ENCODE measurements around the gene SEMA5A. TPM values are rescaled to one million over a fixed set of nuclear protein-coding genes. Genes with fewer than 3 reads are reported as not detected.

SEMA5A gene
- total RNA-seq, 2 donors from 2014 or later = not detected

DNA sequence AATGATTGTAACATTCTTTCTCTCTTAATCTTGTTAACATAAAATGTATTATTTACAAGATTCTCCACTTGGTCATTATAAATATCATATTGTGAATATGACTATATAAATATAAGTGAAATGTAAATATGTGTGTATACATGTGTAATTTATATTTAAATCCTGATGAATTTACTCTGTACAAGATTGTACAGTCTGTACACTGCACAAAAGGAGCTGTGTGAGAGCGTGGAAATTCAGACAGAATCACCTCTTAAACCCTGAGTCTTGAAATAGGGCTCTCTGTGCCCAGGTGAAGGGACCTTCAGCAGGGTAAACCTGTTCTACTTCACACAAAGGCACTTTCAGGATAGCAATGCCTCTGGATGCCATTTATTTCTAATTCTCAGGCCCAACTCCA is 456.0 kb downstream of the SEMA5A start:
- H3K4me1 Mint-ChIP-seq (ENCODE audit: low read depth in 2 of 2) = no peaks in the 10 kb centered on the region
- H3K36me3 Mint-ChIP-seq = peaks cover 4% of the 10 kb centered on the region
- no peaks in the 10 kb centered on the region for H3K27me3 Mint-ChIP-seq
- no peak for DNase-seq (ENCODE audit: low spot score)
- H3K9me3 Mint-ChIP-seq = peaks cover 5% of the 10 kb centered on the region
- H3K4me3 Mint-ChIP-seq = no peak overlapping the region
- ATAC-seq = no peak
- no peak overlapping the region for H3K27ac Mint-ChIP-seq

- ATAC-seq = no peak
- DNase-seq (ENCODE audit: low spot score) = no peak
- H3K27ac Mint-ChIP-seq = no peak overlapping the region
- peaks cover 14% of the 10 kb centered on the region for H3K9me3 Mint-ChIP-seq
- no peaks in the 10 kb centered on the region for H3K27me3 Mint-ChIP-seq
- no peak overlapping the region for H3K4me3 Mint-ChIP-seq
- H3K4me1 Mint-ChIP-seq (ENCODE audit: low read depth in 2 of 2) = no peaks in the 10 kb centered on the region
- peaks cover 4% of the 10 kb centered on the region for H3K36me3 Mint-ChIP-seq
Measured at GRCh38 chr5:9082996-9083395, 462.9 kb downstream of the SEMA5A start.

GRCh38 chr5:9072701-9073100 is 473.2 kb downstream of the SEMA5A start:
- DNase-seq (ENCODE audit: low spot score) (no peak), ATAC-seq (no peak)
- Mint-ChIP-seq H3K27me3 (no peaks in the 10 kb centered on the region), H3K27ac (no peak overlapping the region), H3K4me1 (ENCODE audit: low read depth in 2 of 2) (no peaks in the 10 kb centered on the region), H3K4me3 (no peak overlapping the region), H3K36me3 (peaks cover 4% of the 10 kb centered on the region), H3K9me3 (peaks cover 11% of the 10 kb centered on the region)

DNA sequence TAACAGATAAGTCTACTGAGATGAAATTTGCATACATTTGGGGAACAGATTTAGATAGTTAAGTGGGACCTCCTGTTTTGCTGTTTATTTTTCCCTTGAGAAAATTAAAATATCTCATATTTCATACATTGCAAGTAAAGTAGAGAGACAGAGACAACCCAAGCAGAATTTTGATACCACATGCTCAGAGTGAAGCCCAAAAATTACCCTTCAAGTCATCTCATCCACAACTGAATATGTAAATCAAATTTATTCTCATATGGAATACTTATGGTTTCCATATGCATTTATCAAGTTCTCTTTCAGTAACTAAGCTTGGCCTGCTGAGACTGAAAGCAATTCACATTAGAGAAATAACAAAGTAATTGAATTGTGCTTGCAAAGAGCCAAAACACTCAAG is 474.4 kb downstream of the SEMA5A start:
- H3K4me1 Mint-ChIP-seq (ENCODE audit: low read depth in 2 of 2) = no peaks in the 10 kb centered on the region
- peaks cover 6% of the 10 kb centered on the region for H3K36me3 Mint-ChIP-seq
- peaks cover 13% of the 10 kb centered on the region for H3K9me3 Mint-ChIP-seq
- ATAC-seq (no peak), DNase-seq (ENCODE audit: low spot score) (no peak)
- H3K27ac Mint-ChIP-seq = no peak overlapping the region
- no peak overlapping the region for H3K4me3 Mint-ChIP-seq
- H3K27me3 Mint-ChIP-seq = no peaks in the 10 kb centered on the region

DNA sequence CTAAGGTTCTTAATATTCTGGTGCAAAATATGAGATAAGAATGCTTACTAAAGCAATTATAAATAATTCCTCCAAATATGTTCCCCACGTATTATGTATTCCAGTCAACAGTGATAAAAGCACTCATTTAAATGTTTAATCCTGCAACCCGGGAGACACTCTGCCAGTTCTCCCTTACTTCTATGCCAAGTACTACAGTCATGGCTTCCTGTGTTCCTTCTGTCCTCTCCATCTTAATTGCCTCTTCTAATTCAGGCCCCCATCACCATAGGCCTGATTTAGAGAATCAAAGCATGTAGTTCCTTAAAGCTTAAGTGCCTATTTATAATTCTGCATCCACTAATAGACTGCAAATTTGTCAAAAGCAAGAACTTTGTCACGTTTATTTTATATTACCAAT is 474.8 kb downstream of the SEMA5A start:
- Mint-ChIP-seq H3K36me3 (peaks cover 6% of the 10 kb centered on the region), H3K4me3 (no peak overlapping the region), H3K27me3 (no peaks in the 10 kb centered on the region), H3K4me1 (ENCODE audit: low read depth in 2 of 2) (no peaks in the 10 kb centered on the region), H3K27ac (no peak overlapping the region), H3K9me3 (peaks cover 13% of the 10 kb centered on the region)
- no peak for ATAC-seq
- DNase-seq (ENCODE audit: low spot score) = no peak

GRCh38 chr5:9069650-9070049 is 476.2 kb downstream of the SEMA5A start:
- Mint-ChIP-seq H3K4me1 (ENCODE audit: low read depth in 2 of 2) (no peaks in the 10 kb centered on the region), H3K27me3 (no peaks in the 10 kb centered on the region), H3K4me3 (no peak overlapping the region), H3K36me3 (peaks cover 6% of the 10 kb centered on the region), H3K27ac (no peak overlapping the region), H3K9me3 (peaks cover 13% of the 10 kb centered on the region)
- ATAC-seq = no peak
- no peak for DNase-seq (ENCODE audit: low spot score)

- no peaks in the 10 kb centered on the region for H3K27me3 Mint-ChIP-seq
- peaks cover 6% of the 10 kb centered on the region for H3K36me3 Mint-ChIP-seq
- no peak overlapping the region for H3K4me3 Mint-ChIP-seq
- H3K9me3 Mint-ChIP-seq = peaks cover 8% of the 10 kb centered on the region
- H3K27ac Mint-ChIP-seq = no peak overlapping the region
- ATAC-seq = no peak
- no peaks in the 10 kb centered on the region for H3K4me1 Mint-ChIP-seq (ENCODE audit: low read depth in 2 of 2)
- no peak for DNase-seq (ENCODE audit: low spot score)
Measured at GRCh38 chr5:9067154-9067553, 478.7 kb downstream of the SEMA5A start.

- Mint-ChIP-seq H3K27ac (no peak overlapping the region), H3K27me3 (no peaks in the 10 kb centered on the region), H3K4me3 (no peak overlapping the region), H3K36me3 (peaks cover 6% of the 10 kb centered on the region), H3K9me3 (peaks cover 5% of the 10 kb centered on the region), H3K4me1 (ENCODE audit: low read depth in 2 of 2) (no peaks in the 10 kb centered on the region)
- no peak for ATAC-seq
- no peak for DNase-seq (ENCODE audit: low spot score)
Measured at GRCh38 chr5:9066349-9066748, 479.5 kb downstream of the SEMA5A start.

- no peak overlapping the region for H3K27ac Mint-ChIP-seq
- H3K4me3 Mint-ChIP-seq = no peak overlapping the region
- ATAC-seq (no peak), DNase-seq (ENCODE audit: low spot score) (no peak)
- no peaks in the 10 kb centered on the region for H3K27me3 Mint-ChIP-seq
- H3K9me3 Mint-ChIP-seq = peaks cover 5% of the 10 kb centered on the region
- H3K4me1 Mint-ChIP-seq (ENCODE audit: low read depth in 2 of 2) = no peaks in the 10 kb centered on the region
- H3K36me3 Mint-ChIP-seq = peaks cover 6% of the 10 kb centered on the region
Measured at GRCh38 chr5:9063615-9064245, 482.1 kb downstream of the SEMA5A start.

DNA sequence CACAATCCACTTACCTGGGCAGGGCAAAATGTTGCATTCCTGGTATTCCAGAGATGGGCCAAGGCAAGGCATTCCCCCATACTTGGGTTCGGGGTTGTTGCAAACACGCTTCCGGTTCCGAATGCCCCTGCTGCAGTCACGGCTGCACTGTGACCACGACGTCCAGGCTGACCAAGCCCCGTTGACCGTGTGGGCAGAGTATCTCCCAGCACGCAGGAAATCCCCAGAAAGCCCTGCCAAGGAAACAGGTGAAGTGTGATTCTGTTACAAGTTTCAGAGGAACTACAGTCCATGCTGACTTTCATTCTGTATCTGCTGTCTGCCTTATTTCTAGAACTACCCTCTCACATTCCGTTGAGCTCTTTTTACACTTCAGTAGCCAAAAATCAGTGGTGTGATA is 483.0 kb downstream of the SEMA5A start:
- no peak for ATAC-seq
- Mint-ChIP-seq H3K36me3 (peaks cover 4% of the 10 kb centered on the region), H3K27me3 (no peaks in the 10 kb centered on the region), H3K27ac (no peak overlapping the region), H3K4me1 (ENCODE audit: low read depth in 2 of 2) (no peaks in the 10 kb centered on the region), H3K4me3 (no peak overlapping the region), H3K9me3 (peaks cover 4% of the 10 kb centered on the region)
- DNase-seq (ENCODE audit: low spot score) = no peak

- H3K27me3 Mint-ChIP-seq = no peaks in the 10 kb centered on the region
- no peaks in the 10 kb centered on the region for H3K9me3 Mint-ChIP-seq
- H3K27ac Mint-ChIP-seq = no peak overlapping the region
- H3K4me1 Mint-ChIP-seq (ENCODE audit: low read depth in 2 of 2) = no peaks in the 10 kb centered on the region
- DNase-seq (ENCODE audit: low spot score) = no peak
- no peak overlapping the region for H3K4me3 Mint-ChIP-seq
- no peaks in the 10 kb centered on the region for H3K36me3 Mint-ChIP-seq
- ATAC-seq = no peak
Measured at GRCh38 chr5:9059920-9060691, 485.8 kb downstream of the SEMA5A start.

GRCh38 chr5:9058666-9059065 is 487.2 kb downstream of the SEMA5A start:
- ATAC-seq (no peak), DNase-seq (ENCODE audit: low spot score) (no peak)
- H3K27ac Mint-ChIP-seq = no peak overlapping the region
- no peaks in the 10 kb centered on the region for H3K9me3 Mint-ChIP-seq
- H3K4me1 Mint-ChIP-seq (ENCODE audit: low read depth in 2 of 2) = no peaks in the 10 kb centered on the region
- no peaks in the 10 kb centered on the region for H3K36me3 Mint-ChIP-seq
- no peaks in the 10 kb centered on the region for H3K27me3 Mint-ChIP-seq
- H3K4me3 Mint-ChIP-seq = no peak overlapping the region

GRCh38 chr5:9058161-9058560 is 487.7 kb downstream of the SEMA5A start:
- no peak overlapping the region for H3K4me3 Mint-ChIP-seq
- H3K27ac Mint-ChIP-seq = no peak overlapping the region
- H3K36me3 Mint-ChIP-seq = no peaks in the 10 kb centered on the region
- DNase-seq (ENCODE audit: low spot score) (no peak), ATAC-seq (no peak)
- no peaks in the 10 kb centered on the region for H3K4me1 Mint-ChIP-seq (ENCODE audit: low read depth in 2 of 2)
- H3K9me3 Mint-ChIP-seq = no peaks in the 10 kb centered on the region
- no peaks in the 10 kb centered on the region for H3K27me3 Mint-ChIP-seq

DNA sequence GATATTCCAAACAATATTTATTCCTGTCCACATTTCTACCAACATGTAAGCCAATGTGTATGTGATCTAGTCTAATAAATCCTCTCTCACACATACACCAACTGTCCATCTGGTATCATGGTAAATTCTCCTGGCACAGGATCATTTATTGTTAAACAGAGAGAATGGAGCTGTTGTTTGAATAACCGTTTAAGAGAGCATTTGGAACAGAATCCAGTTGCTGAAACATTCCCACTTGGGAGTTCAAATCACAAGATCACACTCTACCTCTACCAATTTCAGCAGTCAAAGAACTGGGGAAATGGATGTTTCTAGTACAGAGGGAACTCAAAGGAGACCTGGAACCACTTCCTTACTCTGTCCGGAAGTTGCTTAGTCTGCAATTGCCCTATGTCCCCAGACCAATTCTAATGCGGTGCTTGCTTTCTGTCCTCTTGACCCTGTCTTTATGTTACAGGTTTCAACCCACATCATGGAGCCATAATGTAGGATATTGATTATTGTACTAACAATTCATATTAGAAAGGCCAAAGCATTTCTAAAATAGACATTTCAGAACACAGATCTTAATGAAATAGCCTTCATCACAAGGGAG is 488.4 kb downstream of the SEMA5A start:
- Mint-ChIP-seq H3K4me3 (no peak overlapping the region), H3K27me3 (no peaks in the 10 kb centered on the region), H3K36me3 (no peaks in the 10 kb centered on the region), H3K4me1 (ENCODE audit: low read depth in 2 of 2) (no peaks in the 10 kb centered on the region), H3K9me3 (no peaks in the 10 kb centered on the region), H3K27ac (no peak overlapping the region)
- ATAC-seq = no peak
- no peak for DNase-seq (ENCODE audit: low spot score)

Data from natural killer cell treated with Interleukin-12 subunit alpha and Interleukin-12 subunit beta and Interleukin-15 and Interleukin-18, amount 100 ng/mL, for 72 hours (primary cell).